Measurements from ENCODE around the gene SSBP3.

GRCh38 chr1:54409156-54410142, 3.3 kb upstream of the SSBP3 start:
- TF ChIP-seq, protein P1, sequence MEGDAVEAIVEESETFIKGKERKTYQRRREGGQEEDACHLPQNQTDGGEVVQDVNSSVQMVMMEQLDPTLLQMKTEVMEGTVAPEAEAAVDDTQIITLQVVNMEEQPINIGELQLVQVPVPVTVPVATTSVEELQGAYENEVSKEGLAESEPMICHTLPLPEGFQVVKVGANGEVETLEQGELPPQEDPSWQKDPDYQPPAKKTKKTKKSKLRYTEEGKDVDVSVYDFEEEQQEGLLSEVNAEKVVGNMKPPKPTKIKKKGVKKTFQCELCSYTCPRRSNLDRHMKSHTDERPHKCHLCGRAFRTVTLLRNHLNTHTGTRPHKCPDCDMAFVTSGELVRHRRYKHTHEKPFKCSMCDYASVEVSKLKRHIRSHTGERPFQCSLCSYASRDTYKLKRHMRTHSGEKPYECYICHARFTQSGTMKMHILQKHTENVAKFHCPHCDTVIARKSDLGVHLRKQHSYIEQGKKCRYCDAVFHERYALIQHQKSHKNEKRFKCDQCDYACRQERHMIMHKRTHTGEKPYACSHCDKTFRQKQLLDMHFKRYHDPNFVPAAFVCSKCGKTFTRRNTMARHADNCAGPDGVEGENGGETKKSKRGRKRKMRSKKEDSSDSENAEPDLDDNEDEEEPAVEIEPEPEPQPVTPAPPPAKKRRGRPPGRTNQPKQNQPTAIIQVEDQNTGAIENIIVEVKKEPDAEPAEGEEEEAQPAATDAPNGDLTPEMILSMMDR (IDR thresholded peaks at IDR 0.05): no peak
- no peak for TF ChIP-seq EP300 (IDR thresholded peaks at IDR 0.05)
- TF ChIP-seq POLR2AphosphoS5 (IDR thresholded peaks at IDR 0.05): no peak
- no peak for TF ChIP-seq POLR2A (IDR thresholded peaks at IDR 0.05)

Measured in suprapubic skin (tissue), 4 donors.